A549 (cell line): ENCODE results near the gene PRKCZ. TPM values are rescaled to one million over a fixed set of nuclear protein-coding genes. Genes with fewer than 3 reads are reported as not detected.

ENCODE experiments used
- ATAC-seq, 2 experiments: fragments of 200-7000 bp in 1 of 2; fragments of >200 bp in 1 of 2; cut with Nextera tagmentation in 1 of 2; cut with Tn5 transposase in 1 of 2; 3 replicates each; pipeline versions ENCODE4 v1.8.0 to v1.9.1; 2018 to 2020; ENCODE audit warnings: mild to moderate bottlenecking in 1 of 2, moderate library complexity in 1 of 2
- CTCF ChIA-PET: fragments of 300-600 bp; sonication (Branson Sonifier 250); formaldehyde crosslinking; extraction: SDS; loops from one replicate; lab custom pipeline; 2021; ENCODE audit warnings: antibody characterized with exemption, inconsistent platforms; lab: Yijun Ruan, JAX
- POLR2A ChIA-PET: fragments of 350-600 bp; formaldehyde crosslinking; extraction: SDS; loops from one replicate; lab custom pipeline; 2021; ENCODE audit warnings: antibody characterized with exemption, inconsistent platforms; lab: Yijun Ruan, JAX
- DNase-seq, 2 experiments: peaks; one replicate each; pipeline versions ENCODE4 v3.0.0 to v3.0.0-alpha.2; 2011 to 2016; ENCODE audit warnings: low read depth in 1 of 2, low spot score in 1 of 2
- FAIRE-seq: peaks from 2 replicates; lab custom pipeline; 2011; peaks lifted over from hg19 to GRCh38; lab: Jason Lieb, UNC
- H3K27ac ChIP-seq, 2 experiments: fragments of >200 bp; sonication (Bioruptor Twin); formaldehyde crosslinking; 3 replicates each; pipeline ENCODE4 v1.5.1; 2016 to 2017
- H3K4me1 ChIP-seq: fragments of >200 bp; sonication (Bioruptor Twin); formaldehyde crosslinking; 3 replicates; pipeline ENCODE4 v1.6.1; 2016
- H3K4me2 ChIP-seq: fragments of >200 bp; sonication (Bioruptor Twin); formaldehyde crosslinking; 3 replicates; pipeline ENCODE4 v1.6.1; 2016
- H3K4me3 ChIP-seq: fragments of >200 bp; sonication (Bioruptor Twin); formaldehyde crosslinking; 3 replicates; pipeline ENCODE4 v1.5.1; 2016
- H3K9me3 ChIP-seq: fragments of >200 bp; sonication (Bioruptor Twin); formaldehyde crosslinking; 3 replicates; pipeline ENCODE4 v1.6.1; 2016
- BHLHE40 ChIP-seq: IDR thresholded peaks from 2 replicates; pipeline ENCODE4 v1.6.1; 2012; ENCODE audit warnings: low read depth, low read length, inconsistent platforms
- CHD2 ChIP-seq: fragments of 150-350 bp; IDR thresholded peaks from 2 replicates; pipeline ENCODE4 v1.6.1; 2014; ENCODE audit warnings: low read length; ENCODE audit not compliant: partially characterized antibody
- EP300 ChIP-seq, 2 experiments: fragments of >200 bp; sonication (Bioruptor Twin); formaldehyde crosslinking; IDR thresholded peaks; 2 replicates in 1 of 2; 3 replicates in 1 of 2; pipeline ENCODE4 v1.6.1; 2016 to 2017
- HDAC2 ChIP-seq: fragments of 200-600 bp; sonication (generic); IDR thresholded peaks from 2 replicates; pipeline ENCODE4 v1.6.1; 2016
- JUN ChIP-seq, 2 experiments: fragments of >200 bp; sonication (Bioruptor Twin); formaldehyde crosslinking; IDR thresholded peaks; 2 replicates in 1 of 2; 3 replicates in 1 of 2; pipeline ENCODE4 v1.6.1; 2016 to 2017
- KDM1A ChIP-seq: fragments of 200-600 bp; sonication (generic); IDR thresholded peaks from 2 replicates; pipeline ENCODE4 v1.6.1; 2016; ENCODE audit warnings: low read depth, mild to moderate bottlenecking
- MAFK ChIP-seq: fragments of 450-650 bp; IDR thresholded peaks from 2 replicates; pipeline ENCODE4 v1.6.1; 2014; ENCODE audit not compliant: partially characterized antibody
- MYC ChIP-seq: IDR thresholded peaks from 2 replicates; pipeline ENCODE4 v1.6.1; 2012; ENCODE audit warnings: mild to moderate bottlenecking, inconsistent platforms, low read length, improper control_type of control experiment, borderline replicate concordance
- NR3C1 ChIP-seq: fragments of >200 bp; sonication (Bioruptor Twin); formaldehyde crosslinking; IDR thresholded peaks from 3 replicates; pipeline ENCODE4 v1.6.1; 2017
- RNF2 ChIP-seq: fragments of 200-600 bp; sonication (generic); IDR thresholded peaks from 2 replicates; pipeline ENCODE4 v1.6.1; 2016; ENCODE audit warnings: low read depth, mild to moderate bottlenecking, antibody characterized with exemption, moderate library complexity, borderline replicate concordance
- SMC3 ChIP-seq: fragments of >200 bp; sonication (Bioruptor Twin); formaldehyde crosslinking; IDR thresholded peaks from 3 replicates; pipeline ENCODE4 v1.6.1; 2018; ENCODE audit warnings: inconsistent platforms
- WGBS: methylation state at CpG from one replicate; pipeline ENCODE4 v1.1.6; 2017; ENCODE audit errors: missing lambda C conversion rate; 5-methylcytosine and 5-hydroxymethylcytosine counted together
- polyA plus RNA-seq, 4 experiments: library from polyadenylated mRNA; depleted of rRNA in 3 of 4; stranded (reverse); fragments of >200 nt; fragmentation: RNase III in 1 of 4; extraction: RNeasy Plus Mini Kit Qiagen cat#74134 plus additional on column Dnase treatment in 1 of 4; gene quantifications; 2 replicates in 3 of 4; 3 replicates in 1 of 4; pipeline ENCODE4 v1.2.3, GENCODE V29; 2011 to 2017
- TF ChIP-seq, protein P1 (sequence below): fragments of 200-600 bp; sonication (generic); IDR thresholded peaks from 2 replicates; pipeline ENCODE4 v1.6.1; 2016; ENCODE audit warnings: antibody characterized with exemption, mild to moderate bottlenecking, moderate library complexity
- TF ChIP-seq, protein P2 (sequence below): IDR thresholded peaks from 2 replicates; pipeline ENCODE4 v1.6.1; 2012
- TF ChIP-seq, protein P3 (sequence below): fragments of 450-650 bp; IDR thresholded peaks from 2 replicates; pipeline ENCODE4 v1.6.1; 2014; ENCODE audit warnings: antibody characterized with exemption

The PRKCZ gene
- polyA plus RNA-seq, 2 of the 4 experiments (the other 2 are of a cell fraction), result 9.5 to 9.8 TPM

DNA sequence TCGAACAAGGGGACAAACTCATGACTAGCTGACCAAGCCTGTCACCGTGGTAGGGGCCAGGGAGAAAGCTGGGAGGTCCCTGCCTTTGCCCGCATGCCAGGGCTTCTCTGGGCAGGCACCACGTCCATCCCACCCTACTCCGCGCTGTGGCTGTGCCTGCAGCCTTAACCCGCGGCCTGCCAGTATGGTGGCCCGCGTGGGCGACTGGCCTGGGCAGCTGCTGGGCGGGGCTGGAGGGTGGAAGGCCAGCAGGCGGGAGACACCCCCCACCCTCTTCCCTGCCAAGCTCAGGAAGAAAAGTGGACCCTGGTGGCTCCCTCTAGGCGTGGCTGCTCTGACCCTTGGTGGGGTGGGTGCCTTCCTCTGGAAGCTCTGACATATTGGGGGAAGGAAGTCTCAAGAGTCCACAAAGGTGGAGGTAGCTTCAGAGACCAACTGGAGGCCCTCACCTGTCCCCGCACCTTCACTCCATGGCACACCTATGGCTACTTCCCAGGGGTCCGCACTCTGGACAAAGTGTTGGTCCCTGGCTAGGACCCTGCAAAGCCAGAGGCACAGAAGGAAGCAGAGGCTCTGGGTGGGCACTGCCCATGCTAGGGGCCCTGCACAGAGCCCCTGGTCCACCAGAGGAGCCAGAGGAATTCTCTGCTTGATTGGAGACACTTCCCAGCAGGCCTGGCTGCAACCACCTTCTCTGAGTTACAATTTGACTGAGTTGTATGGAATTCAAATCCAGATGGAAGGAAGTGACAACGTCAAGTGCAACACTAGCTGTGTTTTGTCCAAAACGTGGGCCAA lies 174.6 kb downstream of the PRKCZ start:
- POLR2A ChIA-PET, result interaction anchor here (1.2 kb wide), 1 partner anchor 12 kb away, joined by 3 read pairs; no protein-coding TSS in a partner anchor
- no peak overlapping the region for H3K4me2 ChIP-seq
- ATAC-seq (no peak), FAIRE-seq (no peak), DNase-seq (no peak)
- H3K4me1 ChIP-seq, result 0 out of 3 replicates have a peak, but pooled peaks cover 6% of the 10 kb centered on the region
- TF ChIP-seq MYC, result no peak
- TF ChIP-seq, protein P1, sequence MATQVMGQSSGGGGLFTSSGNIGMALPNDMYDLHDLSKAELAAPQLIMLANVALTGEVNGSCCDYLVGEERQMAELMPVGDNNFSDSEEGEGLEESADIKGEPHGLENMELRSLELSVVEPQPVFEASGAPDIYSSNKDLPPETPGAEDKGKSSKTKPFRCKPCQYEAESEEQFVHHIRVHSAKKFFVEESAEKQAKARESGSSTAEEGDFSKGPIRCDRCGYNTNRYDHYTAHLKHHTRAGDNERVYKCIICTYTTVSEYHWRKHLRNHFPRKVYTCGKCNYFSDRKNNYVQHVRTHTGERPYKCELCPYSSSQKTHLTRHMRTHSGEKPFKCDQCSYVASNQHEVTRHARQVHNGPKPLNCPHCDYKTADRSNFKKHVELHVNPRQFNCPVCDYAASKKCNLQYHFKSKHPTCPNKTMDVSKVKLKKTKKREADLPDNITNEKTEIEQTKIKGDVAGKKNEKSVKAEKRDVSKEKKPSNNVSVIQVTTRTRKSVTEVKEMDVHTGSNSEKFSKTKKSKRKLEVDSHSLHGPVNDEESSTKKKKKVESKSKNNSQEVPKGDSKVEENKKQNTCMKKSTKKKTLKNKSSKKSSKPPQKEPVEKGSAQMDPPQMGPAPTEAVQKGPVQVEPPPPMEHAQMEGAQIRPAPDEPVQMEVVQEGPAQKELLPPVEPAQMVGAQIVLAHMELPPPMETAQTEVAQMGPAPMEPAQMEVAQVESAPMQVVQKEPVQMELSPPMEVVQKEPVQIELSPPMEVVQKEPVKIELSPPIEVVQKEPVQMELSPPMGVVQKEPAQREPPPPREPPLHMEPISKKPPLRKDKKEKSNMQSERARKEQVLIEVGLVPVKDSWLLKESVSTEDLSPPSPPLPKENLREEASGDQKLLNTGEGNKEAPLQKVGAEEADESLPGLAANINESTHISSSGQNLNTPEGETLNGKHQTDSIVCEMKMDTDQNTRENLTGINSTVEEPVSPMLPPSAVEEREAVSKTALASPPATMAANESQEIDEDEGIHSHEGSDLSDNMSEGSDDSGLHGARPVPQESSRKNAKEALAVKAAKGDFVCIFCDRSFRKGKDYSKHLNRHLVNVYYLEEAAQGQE, result no peak
- TF ChIP-seq NR3C1, result no peak
- TF ChIP-seq BHLHE40, result no peak
- 71% methylated on average over 8 of the region's 18 CpGs for WGBS
- CTCF ChIA-PET, result interaction anchor here (1.0 to 2.4 kb wide), 4 partner anchors 12 to 29 kb away, joined by 3 to 12 read pairs (median 6); partner anchors contain the start of gene FAAP20
- no peak overlapping the region for H3K4me3 ChIP-seq
- H3K27ac ChIP-seq, result no peak overlapping the region
- no peaks in the 10 kb centered on the region for H3K9me3 ChIP-seq

DNA sequence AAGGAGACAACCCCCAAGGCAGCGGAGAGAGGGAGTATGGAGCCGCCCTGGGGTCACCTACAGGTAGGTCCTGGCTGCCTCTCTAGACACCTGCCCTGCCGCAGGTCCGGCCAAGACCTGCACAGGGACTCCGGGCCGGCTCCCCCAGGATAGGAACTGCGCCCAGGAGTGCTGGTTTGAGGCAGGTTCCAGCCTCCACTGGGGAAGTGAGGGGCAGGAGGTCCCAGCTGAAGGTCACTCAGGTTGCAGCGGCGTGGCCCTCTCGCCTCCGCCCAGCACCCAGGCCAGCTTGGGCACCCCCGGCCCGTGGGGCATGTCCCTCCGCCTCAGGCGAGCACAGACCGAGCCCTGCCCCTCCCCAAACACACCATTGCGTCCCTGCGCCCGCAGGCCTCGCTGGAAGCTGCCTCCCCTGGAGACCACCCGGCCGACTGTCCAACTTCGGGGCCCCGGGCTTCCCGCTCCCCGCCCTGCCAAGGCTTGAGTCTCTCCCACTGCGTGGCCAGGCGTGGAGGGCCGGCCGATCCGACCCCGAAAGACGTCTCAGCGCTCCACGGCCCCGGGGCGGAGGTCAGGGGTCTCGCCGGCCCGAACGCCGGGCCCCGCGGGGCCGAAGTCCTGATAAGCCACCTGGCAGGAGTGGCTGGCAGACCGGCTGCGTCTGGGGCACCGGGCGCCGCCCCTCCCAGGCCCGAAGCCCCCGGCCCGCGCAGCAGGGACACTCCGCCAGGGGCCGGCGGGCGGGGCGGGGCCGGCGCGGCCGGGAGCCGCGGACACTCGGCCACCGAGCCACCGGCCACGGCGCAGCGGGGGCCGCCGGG lies 176.5 kb downstream of the PRKCZ start:
- peak overlapping the region; percentile 100 for H3K27ac ChIP-seq
- ATAC-seq (0 out of 6 replicates have a peak, but pooled peaks of 1 of the 2 experiments have one; percentile 3), FAIRE-seq (no peak), DNase-seq (no peak)
- TF ChIP-seq KDM1A (no peak), CHD2 (no peak), MAFK (no peak), JUN (IDR thresholded peaks at IDR 0.05) (no peak), SMC3 (no peak), RNF2 (no peak), HDAC2 (no peak), MYC (no peak), EP300 (IDR thresholded peaks at IDR 0.05) (no peak)
- TF ChIP-seq, protein P2, sequence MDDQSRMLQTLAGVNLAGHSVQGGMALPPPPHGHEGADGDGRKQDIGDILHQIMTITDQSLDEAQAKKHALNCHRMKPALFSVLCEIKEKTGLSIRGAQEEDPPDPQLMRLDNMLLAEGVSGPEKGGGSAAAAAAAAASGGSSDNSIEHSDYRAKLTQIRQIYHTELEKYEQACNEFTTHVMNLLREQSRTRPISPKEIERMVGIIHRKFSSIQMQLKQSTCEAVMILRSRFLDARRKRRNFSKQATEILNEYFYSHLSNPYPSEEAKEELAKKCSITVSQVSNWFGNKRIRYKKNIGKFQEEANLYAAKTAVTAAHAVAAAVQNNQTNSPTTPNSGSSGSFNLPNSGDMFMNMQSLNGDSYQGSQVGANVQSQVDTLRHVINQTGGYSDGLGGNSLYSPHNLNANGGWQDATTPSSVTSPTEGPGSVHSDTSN, result no peak
- TF ChIP-seq, protein P3, sequence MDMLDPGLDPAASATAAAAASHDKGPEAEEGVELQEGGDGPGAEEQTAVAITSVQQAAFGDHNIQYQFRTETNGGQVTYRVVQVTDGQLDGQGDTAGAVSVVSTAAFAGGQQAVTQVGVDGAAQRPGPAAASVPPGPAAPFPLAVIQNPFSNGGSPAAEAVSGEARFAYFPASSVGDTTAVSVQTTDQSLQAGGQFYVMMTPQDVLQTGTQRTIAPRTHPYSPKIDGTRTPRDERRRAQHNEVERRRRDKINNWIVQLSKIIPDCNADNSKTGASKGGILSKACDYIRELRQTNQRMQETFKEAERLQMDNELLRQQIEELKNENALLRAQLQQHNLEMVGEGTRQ, result no peak
- TF ChIP-seq, protein P1, result no peak
- H3K4me2 ChIP-seq, result peak overlapping the region; percentile 99
- H3K9me3 ChIP-seq, result no peaks in the 10 kb centered on the region
- 62% methylated on average over 11 of the region's 73 CpGs for WGBS
- ChIA-PET POLR2A (interaction anchor here (1.0 to 1.3 kb wide), 3 partner anchors 17 to 22 kb away, joined by 3 to 4 read pairs (median 3); no protein-coding TSS in a partner anchor), CTCF (interaction anchor here (1.7 to 2.4 kb wide), 2 partner anchors 31 to 155 kb away, joined by 5 to 12 read pairs; partner anchors contain the start of gene FAAP20)
- H3K4me3 ChIP-seq, result peak overlapping the region; percentile 98
- peaks cover 20% of the 10 kb centered on the region for H3K4me1 ChIP-seq
